OCI-LY7 (cell line): ENCODE results near the gene TRMT13. TPM values are rescaled to one million over a fixed set of nuclear protein-coding genes. Genes with fewer than 3 reads are reported as not detected.
A peak's percentile ranks its signal among the peaks of the same experiment; 100 is the strongest.

Source experiments
- BruUV-seq: library from RNA; stranded (reverse); fragments of 400-500 nt; replicated peaks from 2 replicates; lab custom pipeline; 2021; lab: Mats Ljungman, UMichigan
- CTCF ChIA-PET: fragments of 300-600 bp; sonication (Branson Sonifier 250); formaldehyde crosslinking; loops from one replicate; lab custom pipeline; 2022; ENCODE audit warnings: antibody characterized with exemption; ENCODE audit not compliant: unreplicated experiment; lab: Charles Lee
- POLR2A ChIA-PET: fragments of 300-600 bp; sonication (Branson Sonifier 250); formaldehyde crosslinking; loops from one replicate; lab custom pipeline; 2022; ENCODE audit warnings: antibody characterized with exemption; lab: Charles Lee
- DNase-seq: peaks from one replicate; pipeline ENCODE4 v3.0.0-alpha.2; 2015; ENCODE audit warnings: low spot score
- H2AFZ ChIP-seq: fragments of 200-600 bp; sonication (generic), shearing (Covaris generic); 2 replicates; pipeline ENCODE4 v1.6.1; 2014; ENCODE audit warnings: mild to moderate bottlenecking, antibody characterized with exemption, low read length, moderate library complexity
- H3K27ac ChIP-seq: fragments of 200-600 bp; sonication (generic); 2 replicates; pipeline ENCODE4 v1.5.1; 2014; ENCODE audit warnings: mixed run types, low read depth, mild to moderate bottlenecking, moderate library complexity, low read length, inconsistent platforms; ENCODE audit not compliant: poor library complexity, severe bottlenecking
- H3K36me3 ChIP-seq: fragments of 200-600 bp; sonication (generic); 2 replicates; pipeline ENCODE4 v1.6.1; 2014; ENCODE audit warnings: mild to moderate bottlenecking, antibody characterized with exemption, low read length, moderate library complexity, mixed read lengths; ENCODE audit not compliant: insufficient read depth
- H3K4me1 ChIP-seq: fragments of 200-600 bp; sonication (generic); 2 replicates; pipeline ENCODE4 v1.5.1; 2014; ENCODE audit warnings: mild to moderate bottlenecking, low read length; ENCODE audit not compliant: insufficient read depth, poor library complexity, severe bottlenecking
- H3K4me2 ChIP-seq: fragments of 200-600 bp; sonication (generic); 2 replicates; pipeline ENCODE4 v1.6.1; 2014; ENCODE audit warnings: mild to moderate bottlenecking, low read length
- H3K4me3 ChIP-seq: fragments of 200-600 bp; sonication (generic); 2 replicates; pipeline ENCODE4 v1.5.1; 2014; ENCODE audit warnings: mild to moderate bottlenecking, low read depth, low read length; ENCODE audit not compliant: poor library complexity, severe bottlenecking
- H3K79me2 ChIP-seq: fragments of 200-600 bp; sonication (generic); 2 replicates; pipeline ENCODE4 v1.6.1; 2016; ENCODE audit warnings: low read depth, mild to moderate bottlenecking, low read length, moderate library complexity, mixed read lengths; ENCODE audit not compliant: insufficient read depth
- H3K9me2 ChIP-seq: fragments of 200-600 bp; sonication (generic); 2 replicates; pipeline ENCODE4 v1.6.1; 2016; ENCODE audit warnings: mild to moderate bottlenecking, low read length, mixed read lengths; ENCODE audit not compliant: insufficient read depth
- H3K9me3 ChIP-seq: fragments of 200-600 bp; sonication (generic); 2 replicates; pipeline ENCODE4 v1.6.1; 2014; ENCODE audit warnings: mild to moderate bottlenecking, mixed run types, low read length, mixed read lengths
- H4K20me1 ChIP-seq: fragments of 200-600 bp; sonication (generic); 2 replicates; pipeline ENCODE4 v1.6.1; 2014; ENCODE audit warnings: mild to moderate bottlenecking, antibody characterized with exemption, low read length, moderate library complexity, mixed read lengths; ENCODE audit not compliant: insufficient read depth
- EZH2phosphoT487 ChIP-seq: fragments of 200-600 bp; sonication (generic); IDR thresholded peaks from 2 replicates; pipeline ENCODE4 v1.6.1; 2018; ENCODE audit warnings: low read depth, borderline replicate concordance, mild to moderate bottlenecking, mixed run types, antibody characterized with exemption, low read length, moderate library complexity, mixed read lengths
- intact Hi-C: fragments of 100-400 bp; cut with micrococcal nuclease; formaldehyde crosslinking; loops from one replicate; pipeline ENCODE4 v1.10.0; 2022; ENCODE audit not compliant: unreplicated experiment
- total RNA-seq, 2 experiments: library from RNA; depleted of rRNA in 1 of 2; stranded (reverse); fragments of >200 nt in 1 of 2; shearing (Covaris generic) in 1 of 2; gene quantifications; 2 replicates each; pipeline ENCODE4 v1.2.3, GENCODE V29; 2014 to 2022
- TF ChIP-seq, protein P1 (sequence below): fragments of 200-600 bp; sonication (generic); conservative IDR thresholded peaks from 2 replicates; pipeline ENCODE4 v1.5.1; 2014; ENCODE audit warnings: mild to moderate bottlenecking, antibody characterized with exemption, low read length, moderate library complexity, mixed read lengths

Gene TRMT13
- total RNA-seq, 2 experiments from 2014 or later = 14.5 to 28.7 TPM

DNA sequence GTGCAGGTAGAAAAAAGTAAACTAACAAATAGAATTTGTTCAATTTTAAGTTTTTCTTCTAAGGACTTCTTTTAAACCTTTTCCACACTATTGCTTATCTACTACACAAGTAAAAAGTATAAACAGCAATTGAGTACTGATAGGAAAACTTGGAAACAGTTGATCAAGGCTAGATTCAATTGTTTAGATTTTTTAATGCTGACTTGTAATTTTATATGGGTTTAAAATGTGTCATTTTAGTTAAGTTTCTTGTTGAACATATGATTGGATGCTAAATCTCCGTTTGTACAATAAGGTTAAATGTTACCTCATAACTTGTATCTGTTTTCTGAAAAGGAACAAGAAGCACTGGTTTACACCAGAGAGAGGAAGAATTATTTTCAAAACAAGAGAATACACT lies 5.7 kb upstream of the TRMT13 start:
- no peak overlapping the region for H3K27ac ChIP-seq
- H3K9me2 ChIP-seq = no peaks in the 10 kb centered on the region
- BruUV-seq = no TSS peak
- ChIA-PET POLR2A (interaction anchor here (0.7 kb wide), 1 partner anchor 12 kb away, joined by 3 read pairs; no protein-coding TSS in a partner anchor), CTCF (no interaction called here)
- peaks cover 48% of the 10 kb centered on the region for H3K36me3 ChIP-seq
- TF ChIP-seq, protein P1, sequence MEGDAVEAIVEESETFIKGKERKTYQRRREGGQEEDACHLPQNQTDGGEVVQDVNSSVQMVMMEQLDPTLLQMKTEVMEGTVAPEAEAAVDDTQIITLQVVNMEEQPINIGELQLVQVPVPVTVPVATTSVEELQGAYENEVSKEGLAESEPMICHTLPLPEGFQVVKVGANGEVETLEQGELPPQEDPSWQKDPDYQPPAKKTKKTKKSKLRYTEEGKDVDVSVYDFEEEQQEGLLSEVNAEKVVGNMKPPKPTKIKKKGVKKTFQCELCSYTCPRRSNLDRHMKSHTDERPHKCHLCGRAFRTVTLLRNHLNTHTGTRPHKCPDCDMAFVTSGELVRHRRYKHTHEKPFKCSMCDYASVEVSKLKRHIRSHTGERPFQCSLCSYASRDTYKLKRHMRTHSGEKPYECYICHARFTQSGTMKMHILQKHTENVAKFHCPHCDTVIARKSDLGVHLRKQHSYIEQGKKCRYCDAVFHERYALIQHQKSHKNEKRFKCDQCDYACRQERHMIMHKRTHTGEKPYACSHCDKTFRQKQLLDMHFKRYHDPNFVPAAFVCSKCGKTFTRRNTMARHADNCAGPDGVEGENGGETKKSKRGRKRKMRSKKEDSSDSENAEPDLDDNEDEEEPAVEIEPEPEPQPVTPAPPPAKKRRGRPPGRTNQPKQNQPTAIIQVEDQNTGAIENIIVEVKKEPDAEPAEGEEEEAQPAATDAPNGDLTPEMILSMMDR = no peak
- no peak for TF ChIP-seq EZH2phosphoT487
- no peak for DNase-seq
- no peak overlapping the region for H3K4me3 ChIP-seq
- peaks cover 18% of the 10 kb centered on the region for H3K4me1 ChIP-seq
- intact Hi-C loops = no loop called here
- H3K79me2 ChIP-seq = peaks cover 67% of the 10 kb centered on the region
- H3K4me2 ChIP-seq = no peak overlapping the region
- H4K20me1 ChIP-seq = no peaks in the 10 kb centered on the region; the same call in 1 of the 2 replicates
- no peak overlapping the region for H2AFZ ChIP-seq
- H3K9me3 ChIP-seq = no peaks in the 10 kb centered on the region

DNA sequence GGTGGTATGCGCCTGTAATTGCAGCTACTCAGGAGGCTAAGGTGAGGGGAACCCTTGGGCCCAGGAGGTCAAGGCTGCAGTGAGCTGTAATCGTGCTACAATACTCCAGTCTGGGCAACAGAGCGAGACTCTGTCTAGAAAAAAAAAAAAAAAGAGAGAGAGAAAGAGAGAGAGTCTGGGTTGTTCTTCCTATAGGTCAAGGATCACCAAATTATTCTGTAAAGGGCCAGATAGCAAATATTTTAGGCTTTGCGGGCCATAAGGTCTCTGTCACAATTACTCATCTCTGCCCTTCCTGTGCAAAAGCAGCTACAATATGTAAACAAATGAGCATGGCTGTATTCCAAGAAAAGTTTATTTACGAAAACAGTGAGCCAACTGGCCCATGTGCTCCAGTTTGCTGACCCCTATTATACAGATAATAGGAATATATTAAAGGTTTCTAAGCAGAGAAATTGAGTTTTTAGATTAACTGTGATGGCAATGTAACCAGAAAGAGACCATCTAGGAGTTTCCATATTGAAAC lies 2.3 kb upstream of the TRMT13 start:
- intact Hi-C loops = loop anchor here (5.0 to 10.0 kb wide), 3 partner anchors 137 to 764 kb away; partner anchors contain the start of genes EXTL2, RTCA and SLC30A7
- H3K27ac ChIP-seq = no peak overlapping the region
- no peak overlapping the region for H2AFZ ChIP-seq
- H4K20me1 ChIP-seq = no peaks in the 10 kb centered on the region; the same call in 1 of the 2 replicates
- BruUV-seq = no TSS peak
- peaks cover 95% of the 10 kb centered on the region for H3K79me2 ChIP-seq
- peaks cover 30% of the 10 kb centered on the region for H3K4me1 ChIP-seq
- DNase-seq = no peak
- ChIA-PET POLR2A (interaction anchor here (0.6 to 0.7 kb wide), 3 partner anchors 17 to 66 kb away, joined by 3 read pairs; no protein-coding TSS in a partner anchor), CTCF (no interaction called here)
- peak overlapping the region; percentile 96 for H3K4me3 ChIP-seq
- TF ChIP-seq EZH2phosphoT487 = no peak
- TF ChIP-seq, protein P1 = no peak
- H3K9me2 ChIP-seq = no peaks in the 10 kb centered on the region
- H3K36me3 ChIP-seq = peaks cover 23% of the 10 kb centered on the region
- H3K9me3 ChIP-seq = no peaks in the 10 kb centered on the region
- peak overlapping the region; percentile 95 for H3K4me2 ChIP-seq

DNA sequence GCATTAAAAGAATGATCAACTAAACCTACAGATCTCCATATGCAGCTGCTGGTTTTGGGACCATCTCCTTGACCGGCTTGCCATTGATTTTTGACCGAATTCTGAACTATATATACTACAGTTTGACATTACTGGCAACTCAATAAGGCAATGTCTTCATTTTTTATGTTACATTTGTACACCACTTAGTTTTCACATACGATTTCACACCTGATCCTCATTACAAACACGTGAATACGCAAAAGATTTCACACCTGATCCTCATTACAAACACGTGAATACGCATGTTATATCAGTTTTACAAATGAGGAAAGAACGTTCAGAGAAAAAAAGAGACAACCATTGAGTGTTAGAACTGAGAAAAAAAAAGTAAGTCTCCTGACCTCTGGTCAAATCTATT lies 1.3 kb upstream of the TRMT13 start:
- BruUV-seq = no TSS peak
- H3K4me1 ChIP-seq = peaks cover 30% of the 10 kb centered on the region
- peaks cover 24% of the 10 kb centered on the region for H3K36me3 ChIP-seq
- H4K20me1 ChIP-seq = no peaks in the 10 kb centered on the region; the same call in 1 of the 2 replicates
- POLR2A ChIA-PET = interaction anchor here (0.6 kb wide), 2 partner anchors 132 to 172 kb away, joined by 3 to 4 read pairs; no protein-coding TSS in a partner anchor
- CTCF ChIA-PET = no interaction called here
- H2AFZ ChIP-seq = no peak overlapping the region
- H3K4me2 ChIP-seq = peak overlapping the region; percentile 95
- H3K9me3 ChIP-seq = no peaks in the 10 kb centered on the region
- no peaks in the 10 kb centered on the region for H3K9me2 ChIP-seq
- H3K4me3 ChIP-seq = peak overlapping the region; percentile 96
- intact Hi-C loops = loop anchor here (2.0 to 10.0 kb wide), 6 partner anchors 117 to 763 kb away; partner anchors contain the start of genes CDC14A, DBT, EXTL2 and RTCA
- TF ChIP-seq, protein P1 = no peak
- no peak for TF ChIP-seq EZH2phosphoT487
- peaks cover 94% of the 10 kb centered on the region for H3K79me2 ChIP-seq
- DNase-seq = no peak
- H3K27ac ChIP-seq = no peak overlapping the region
